Transverse colon (tissue), 4 donors: ENCODE data around the gene MOB3C. TPM values are rescaled to one million over a fixed set of nuclear protein-coding genes. Genes with fewer than 3 reads are reported as not detected.

Source experiments
- DNase-seq: peaks from one replicate; pipeline ENCODE4 v3.0.0-alpha.2; 2019
- H3K27ac ChIP-seq, 4 donors: fragments of 200-600 bp; sonication (generic); 2 replicates each; pipeline ENCODE4 v1.5.1; 2016 to 2018; ENCODE audit warnings: inconsistent platforms in 4 of 4
- H3K27me3 ChIP-seq: fragments of 200-600 bp; sonication (generic); 2 replicates; pipeline ENCODE4 v1.5.1; 2017; ENCODE audit warnings: inconsistent platforms
- H3K36me3 ChIP-seq, 4 donors: fragments of 200-600 bp; sonication (generic); 2 replicates each; pipeline ENCODE4 v1.5.1; 2017 to 2019; ENCODE audit warnings: inconsistent platforms in 4 of 4
- H3K4me1 ChIP-seq, 4 donors: fragments of 200-600 bp; sonication (generic); 2 replicates each; pipeline ENCODE4 v1.5.1; 2017 to 2020; ENCODE audit warnings: inconsistent platforms in 4 of 4
- H3K4me3 ChIP-seq, 4 donors: fragments of 200-600 bp; sonication (generic); 1 replicate in 1 of 4; 2 replicates in 3 of 4; pipeline versions ENCODE4 v1.5.1 to v1.6.1; 2017 to 2019; ENCODE audit warnings: inconsistent platforms in 4 of 4
- H3K9me3 ChIP-seq, 2 donors: fragments of 200-600 bp; sonication (generic); 2 replicates each; pipeline ENCODE4 v1.5.1; 2017 to 2019; ENCODE audit warnings: inconsistent platforms in 2 of 2
- CTCF ChIP-seq, 5 experiments: fragments of 200-600 bp in 3 of 5; fragments of 450-650 bp in 2 of 5; sonication (generic) in 3 of 5; IDR thresholded peaks; 1 replicate in 2 of 5; 2 replicates in 3 of 5; pipeline ENCODE4 v1.5.1; 2016 to 2017; ENCODE audit warnings: antibody characterized with exemption in 5 of 5, inconsistent platforms in 3 of 5, mild to moderate bottlenecking in 2 of 5, moderate library complexity in 1 of 5
- EP300 ChIP-seq: sonication (generic); formaldehyde crosslinking; IDR thresholded peaks from one replicate; pipeline ENCODE4 v1.6.1; 2017; ENCODE audit warnings: antibody characterized with exemption, low read depth
- POLR2A ChIP-seq: fragments of 450-650 bp; IDR thresholded peaks from one replicate; pipeline ENCODE4 v1.6.1; 2016; ENCODE audit warnings: antibody characterized with exemption, mild to moderate bottlenecking, moderate library complexity
- POLR2AphosphoS5 ChIP-seq, 3 donors: sonication (generic); formaldehyde crosslinking; IDR thresholded peaks; one replicate each; pipeline ENCODE4 v1.6.1; 2016; ENCODE audit warnings: antibody characterized with exemption in 3 of 3
- WGBS, 2 donors: methylation state at CpG; one replicate each; pipeline ENCODE4 v1.1.5; 2018; ENCODE audit warnings: low coverage in 1 of 2; 5-methylcytosine and 5-hydroxymethylcytosine counted together
- in situ Hi-C, 4 donors: fragments of 200-750 bp; cut with MboI; loops; one replicate each; pipeline versions ENCODE4 v1.15.0 to v1.15.1; 2017; ENCODE audit warnings: low sequenced_read_pairs in 3 of 4, low pct_ligation_motif_present in 1 of 4, low pct_unique_long_range_greater_than_20kb in 1 of 4
- intact Hi-C: fragments of 100-400 bp; cut with DNase I; formaldehyde crosslinking; loops from one replicate; pipeline ENCODE4 v1.15.1; 2023; ENCODE audit warnings: low total_unique reads
- total RNA-seq, 4 donors: library from RNA; depleted of rRNA; stranded (reverse); fragments of >200 nt; gene quantifications; one replicate each; pipeline ENCODE4 v1.1.0, GENCODE V29; 2016

Gene MOB3C
- total RNA-seq, 4 donors from 2014 or later: 12.9 to 20.6 (median 14.8) TPM

- in situ Hi-C loops: no loop called here
- H3K27me3 ChIP-seq: no peaks in the 10 kb centered on the region
- no peaks in the 10 kb centered on the region for H3K9me3 ChIP-seq
- H3K36me3 ChIP-seq: peaks cover 0 to 7% (median 2%) of the 10 kb centered on the region in 4 donors
- TF ChIP-seq EP300 (no peak), POLR2AphosphoS5 (IDR thresholded peaks at IDR 0.05) (peak; percentile 44 to 61 (median 47)), CTCF (IDR thresholded peaks at IDR 0.05) (no peak), POLR2A (no peak)
- peaks cover 11 to 37% (median 15%) of the 10 kb centered on the region in 4 donors for H3K4me1 ChIP-seq
- H3K27ac ChIP-seq: peak overlapping the region; percentile 28 to 62 (median 56)
- intact Hi-C loops: no loop called here
- peak; percentile 23 for DNase-seq
- H3K4me3 ChIP-seq: no peak overlapping the region
These were observed 26.8 kb upstream of the MOB3C start for GRCh38 chr1:46643368-46643775.

GRCh38 chr1:46642115-46642680, 25.6 kb upstream of the MOB3C start:
- Histone ChIP-seq H3K27me3 (no peaks in the 10 kb centered on the region), H3K36me3 (no peaks in the 10 kb centered on the region), H3K9me3 (no peaks in the 10 kb centered on the region), H3K4me1 (peaks cover 11 to 37% (median 15%) of the 10 kb centered on the region in 4 donors), H3K4me3 (no peak overlapping the region), H3K27ac (peak overlapping the region in 2 of 4 donors; percentile 62)
- in situ Hi-C loops: no loop called here
- TF ChIP-seq POLR2AphosphoS5 (IDR thresholded peaks at IDR 0.05) (no peak), CTCF (IDR thresholded peaks at IDR 0.05) (no peak), EP300 (no peak), POLR2A (no peak)
- intact Hi-C loops: no loop called here
- no peak for DNase-seq

GRCh38 chr1:46639547-46639946, 22.9 kb upstream of the MOB3C start:
- WGBS, 2 donors: 91 to 100% methylated on average over 1 of the region's 1 CpG
- H3K27ac ChIP-seq: no peak overlapping the region
- DNase-seq: no peak
- H3K36me3 ChIP-seq: peaks cover 0 to 8% (median under 1%) of the 10 kb centered on the region in 4 donors
- no peak overlapping the region for H3K4me3 ChIP-seq
- H3K4me1 ChIP-seq: peaks cover 11 to 37% (median 15%) of the 10 kb centered on the region in 4 donors
- TF ChIP-seq EP300 (no peak), CTCF (IDR thresholded peaks at IDR 0.05) (no peak), POLR2A (no peak), POLR2AphosphoS5 (IDR thresholded peaks at IDR 0.05) (no peak)
- in situ Hi-C loops: no loop called here
- no peaks in the 10 kb centered on the region for H3K27me3 ChIP-seq
- intact Hi-C loops: no loop called here
- H3K9me3 ChIP-seq: no peaks in the 10 kb centered on the region

- Histone ChIP-seq H3K9me3 (no peaks in the 10 kb centered on the region), H3K36me3 (peaks cover 0 to 8% (median 4%) of the 10 kb centered on the region in 4 donors), H3K27me3 (no peaks in the 10 kb centered on the region), H3K27ac (no peak overlapping the region), H3K4me3 (no peak overlapping the region), H3K4me1 (peaks cover 11 to 31% (median 14%) of the 10 kb centered on the region in 4 donors)
- in situ Hi-C loops: no loop called here
- no peak for DNase-seq
- TF ChIP-seq EP300: no peak
- TF ChIP-seq POLR2AphosphoS5 (IDR thresholded peaks at IDR 0.05): no peak
- no peak for TF ChIP-seq CTCF (IDR thresholded peaks at IDR 0.05)
- no peak for TF ChIP-seq POLR2A
- intact Hi-C loops: no loop called here
These were observed 22.3 kb upstream of the MOB3C start for GRCh38 chr1:46638921-46639320.
